Lower leg skin (tissue), 3 donors: ENCODE results near the gene TMEM94.

Source experiments
- POLR2A ChIP-seq, 2 donors: fragments of 450-650 bp; IDR thresholded peaks; one replicate each; pipeline ENCODE4 v1.6.1; 2016 to 2017; ENCODE audit warnings: antibody characterized with exemption in 2 of 2, mild to moderate bottlenecking in 1 of 2, moderate library complexity in 1 of 2
- TF ChIP-seq, protein P1 (sequence below), 3 donors: fragments of 450-650 bp; IDR thresholded peaks; one replicate each; pipeline ENCODE4 v1.5.1; 2016; ENCODE audit warnings: antibody characterized with exemption in 3 of 3, mild to moderate bottlenecking in 3 of 3, moderate library complexity in 2 of 3

DNA sequence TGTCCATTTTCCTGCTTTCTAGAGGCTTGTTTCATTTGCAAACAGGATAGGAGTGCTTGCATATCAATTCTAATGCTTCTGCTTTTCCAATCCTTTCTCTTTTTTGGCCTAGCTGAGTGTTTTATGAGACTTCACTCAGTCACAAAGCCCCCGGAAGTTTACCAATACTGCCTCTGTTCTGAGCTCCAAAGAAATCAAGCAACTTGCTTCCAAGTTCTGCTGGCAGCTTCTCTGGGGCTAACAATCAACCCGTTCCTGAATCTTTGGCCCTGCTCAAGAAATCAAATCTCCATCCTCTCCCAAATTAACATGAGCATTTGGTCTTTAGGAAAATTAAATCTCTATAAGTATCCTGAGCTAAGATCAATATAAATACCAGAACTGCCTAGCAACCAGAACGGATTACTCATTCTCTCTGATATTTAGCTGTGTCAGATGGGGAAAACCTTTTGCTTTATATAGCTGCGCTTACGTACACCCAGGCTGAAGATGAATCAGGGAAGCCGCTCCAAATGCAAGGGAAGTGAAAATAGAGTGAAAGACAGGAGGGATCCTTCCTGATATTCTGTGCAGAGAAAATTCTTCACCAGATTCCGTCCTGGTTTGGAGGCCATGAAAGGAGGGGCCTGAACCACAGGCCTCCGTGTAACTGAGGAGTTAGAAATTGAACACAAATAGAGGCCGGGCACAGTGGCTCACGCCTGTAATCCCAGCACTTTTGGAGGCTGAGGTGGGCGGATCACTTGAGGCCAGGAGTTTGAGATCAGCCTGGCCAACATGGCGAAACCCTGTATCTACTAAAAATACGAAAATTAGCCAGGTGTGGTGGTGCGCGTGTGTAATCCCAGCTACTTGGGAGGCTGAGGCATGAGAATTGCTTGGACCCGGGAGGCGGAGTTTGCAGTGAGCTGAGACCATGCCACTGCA is 27.6 kb upstream of the TMEM94 start:
- TF ChIP-seq, protein P1, sequence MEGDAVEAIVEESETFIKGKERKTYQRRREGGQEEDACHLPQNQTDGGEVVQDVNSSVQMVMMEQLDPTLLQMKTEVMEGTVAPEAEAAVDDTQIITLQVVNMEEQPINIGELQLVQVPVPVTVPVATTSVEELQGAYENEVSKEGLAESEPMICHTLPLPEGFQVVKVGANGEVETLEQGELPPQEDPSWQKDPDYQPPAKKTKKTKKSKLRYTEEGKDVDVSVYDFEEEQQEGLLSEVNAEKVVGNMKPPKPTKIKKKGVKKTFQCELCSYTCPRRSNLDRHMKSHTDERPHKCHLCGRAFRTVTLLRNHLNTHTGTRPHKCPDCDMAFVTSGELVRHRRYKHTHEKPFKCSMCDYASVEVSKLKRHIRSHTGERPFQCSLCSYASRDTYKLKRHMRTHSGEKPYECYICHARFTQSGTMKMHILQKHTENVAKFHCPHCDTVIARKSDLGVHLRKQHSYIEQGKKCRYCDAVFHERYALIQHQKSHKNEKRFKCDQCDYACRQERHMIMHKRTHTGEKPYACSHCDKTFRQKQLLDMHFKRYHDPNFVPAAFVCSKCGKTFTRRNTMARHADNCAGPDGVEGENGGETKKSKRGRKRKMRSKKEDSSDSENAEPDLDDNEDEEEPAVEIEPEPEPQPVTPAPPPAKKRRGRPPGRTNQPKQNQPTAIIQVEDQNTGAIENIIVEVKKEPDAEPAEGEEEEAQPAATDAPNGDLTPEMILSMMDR (IDR thresholded peaks at IDR 0.05): no peak
- TF ChIP-seq POLR2A (IDR thresholded peaks at IDR 0.05): no peak
